Measurements from ENCODE around the gene MIA2.

DNA sequence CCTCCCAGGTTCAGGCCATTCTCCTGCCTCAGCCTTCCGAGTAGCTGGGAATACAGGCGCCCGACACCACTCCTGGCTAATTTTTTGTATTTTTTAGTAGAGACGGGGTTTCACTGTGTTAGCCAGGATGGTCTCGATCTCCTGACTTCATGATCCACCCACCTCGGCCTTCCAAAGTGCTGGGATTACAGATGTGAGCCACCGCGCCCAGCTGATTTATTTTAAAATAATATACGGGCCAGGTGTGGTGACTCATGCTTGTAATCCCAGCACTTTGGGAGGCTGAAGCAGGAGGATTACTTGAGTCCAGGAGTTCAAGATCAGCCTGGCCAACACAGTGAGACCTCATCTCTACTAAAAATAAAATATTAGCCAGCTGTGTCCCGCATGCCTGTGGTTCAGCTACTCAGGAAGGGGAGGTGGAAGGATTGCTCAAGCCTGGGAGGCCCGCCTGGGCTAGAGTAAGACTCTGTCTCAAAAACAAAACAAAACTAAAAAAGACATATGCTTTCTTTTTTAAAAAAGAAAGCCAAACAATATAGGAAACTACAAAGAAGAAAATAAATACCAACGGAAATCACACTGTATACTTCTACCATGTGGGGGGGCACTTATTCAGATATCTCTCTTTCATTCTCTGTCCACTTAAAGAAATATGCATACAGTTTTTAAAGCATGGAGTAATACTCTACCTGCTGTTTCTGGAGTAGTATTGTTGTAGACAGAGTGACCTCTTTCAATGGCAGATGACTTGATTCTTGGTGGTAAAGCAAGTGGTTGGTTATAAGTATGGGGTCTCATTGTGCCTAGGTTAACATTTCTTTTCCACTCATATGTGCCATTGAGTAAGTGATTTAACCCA lies 930 bp upstream of the MIA2 start:
- TF ChIP-seq, protein P1, sequence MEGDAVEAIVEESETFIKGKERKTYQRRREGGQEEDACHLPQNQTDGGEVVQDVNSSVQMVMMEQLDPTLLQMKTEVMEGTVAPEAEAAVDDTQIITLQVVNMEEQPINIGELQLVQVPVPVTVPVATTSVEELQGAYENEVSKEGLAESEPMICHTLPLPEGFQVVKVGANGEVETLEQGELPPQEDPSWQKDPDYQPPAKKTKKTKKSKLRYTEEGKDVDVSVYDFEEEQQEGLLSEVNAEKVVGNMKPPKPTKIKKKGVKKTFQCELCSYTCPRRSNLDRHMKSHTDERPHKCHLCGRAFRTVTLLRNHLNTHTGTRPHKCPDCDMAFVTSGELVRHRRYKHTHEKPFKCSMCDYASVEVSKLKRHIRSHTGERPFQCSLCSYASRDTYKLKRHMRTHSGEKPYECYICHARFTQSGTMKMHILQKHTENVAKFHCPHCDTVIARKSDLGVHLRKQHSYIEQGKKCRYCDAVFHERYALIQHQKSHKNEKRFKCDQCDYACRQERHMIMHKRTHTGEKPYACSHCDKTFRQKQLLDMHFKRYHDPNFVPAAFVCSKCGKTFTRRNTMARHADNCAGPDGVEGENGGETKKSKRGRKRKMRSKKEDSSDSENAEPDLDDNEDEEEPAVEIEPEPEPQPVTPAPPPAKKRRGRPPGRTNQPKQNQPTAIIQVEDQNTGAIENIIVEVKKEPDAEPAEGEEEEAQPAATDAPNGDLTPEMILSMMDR (conservative IDR thresholded peaks at IDR 0.05 in 1 of 2, IDR thresholded peaks at IDR 0.05 in 1 of 2; ENCODE audit: extremely low read depth in 1 of 2, insufficient read depth in 1 of 2, low read depth in 1 of 2, low read length in 2 of 2): peak in 1 of 2 donors; percentile 8
- TF ChIP-seq EZH2 (IDR thresholded peaks at IDR 0.05; ENCODE audit: borderline replicate concordance, low read length): no peak
